Hematopoietic multipotent progenitor cell (in vitro differentiated cells): Measurements from ENCODE around the gene SFN. TPM values are rescaled to one million over a fixed set of nuclear protein-coding genes. Genes with fewer than 3 reads are reported as not detected.
"Not testable (repeated sequence)": the region's sequence is repeated elsewhere in the genome, so short reads cannot be mapped to it uniquely, and the experiment has no call there.

ENCODE experiments used
- DNase-seq, 3 donors: peaks; one replicate each; pipeline ENCODE4 v3.0.0-alpha.2; 2011 to 2015; ENCODE audit warnings: low read depth in 2 of 3, low spot score in 2 of 3
- total RNA-seq: library from RNA; depleted of rRNA; stranded (reverse); fragments of >200 nt; gene quantifications from one replicate; pipeline ENCODE4 v1.2.3, GENCODE V29; 2012

The SFN gene
- total RNA-seq = 0.54 TPM

DNA sequence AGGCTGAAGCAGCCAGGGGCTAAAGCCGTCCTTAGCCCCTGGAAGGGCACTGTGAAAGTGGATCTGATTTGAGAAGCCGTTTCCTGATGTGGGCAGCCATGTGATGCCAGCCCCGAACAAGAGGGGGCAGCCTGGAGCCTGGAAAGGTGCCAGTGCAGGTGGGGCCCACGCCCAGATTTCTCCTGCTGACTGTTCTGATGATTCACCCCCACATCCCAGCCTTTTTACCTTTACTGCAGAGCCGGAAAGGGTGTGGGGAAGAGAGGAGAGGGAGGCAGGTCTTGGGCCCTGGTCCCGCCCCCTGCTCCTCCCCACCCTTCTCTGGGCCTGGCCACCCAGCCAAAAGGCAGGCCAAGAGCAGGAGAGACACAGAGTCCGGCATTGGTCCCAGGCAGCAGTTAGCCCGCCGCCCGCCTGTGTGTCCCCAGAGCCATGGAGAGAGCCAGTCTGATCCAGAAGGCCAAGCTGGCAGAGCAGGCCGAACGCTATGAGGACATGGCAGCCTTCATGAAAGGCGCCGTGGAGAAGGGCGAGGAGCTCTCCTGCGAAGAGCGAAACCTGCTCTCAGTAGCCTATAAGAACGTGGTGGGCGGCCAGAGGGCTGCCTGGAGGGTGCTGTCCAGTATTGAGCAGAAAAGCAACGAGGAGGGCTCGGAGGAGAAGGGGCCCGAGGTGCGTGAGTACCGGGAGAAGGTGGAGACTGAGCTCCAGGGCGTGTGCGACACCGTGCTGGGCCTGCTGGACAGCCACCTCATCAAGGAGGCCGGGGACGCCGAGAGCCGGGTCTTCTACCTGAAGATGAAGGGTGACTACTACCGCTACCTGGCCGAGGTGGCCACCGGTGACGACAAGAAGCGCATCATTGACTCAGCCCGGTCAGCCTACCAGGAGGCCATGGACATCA is at the start of gene SFN:
TSS of gene SFN (plus strand) at position 369 of the 904 bp plus-strand sequence. CDS start at position 433, 64 bp downstream.
- DNase-seq = peak in 1 of 3 donors; percentile 19

- DNase-seq = no peak
These were observed 48.6 kb upstream of the SFN start for GRCh38 chr1:26814377-26814776.

DNA sequence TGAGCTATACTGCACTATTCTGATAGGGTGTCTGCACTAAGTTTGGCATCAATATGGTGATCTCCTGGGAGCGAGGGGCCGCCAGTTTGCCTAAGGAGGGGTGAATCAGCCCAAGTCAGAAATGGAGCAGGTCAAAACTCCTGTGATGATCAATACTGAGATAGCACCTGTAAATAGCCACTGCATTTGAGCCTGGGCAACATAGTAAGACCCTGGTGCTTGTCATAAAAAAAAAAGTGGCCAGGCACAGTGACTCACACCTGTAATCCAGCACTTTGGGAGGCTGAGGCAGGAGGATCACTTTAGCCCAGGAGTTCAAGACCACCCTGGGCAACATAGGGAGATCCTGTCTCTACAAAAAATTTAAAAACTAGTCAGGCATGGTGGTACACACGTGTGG is 48.1 kb upstream of the SFN start:
- no peak for DNase-seq

DNA sequence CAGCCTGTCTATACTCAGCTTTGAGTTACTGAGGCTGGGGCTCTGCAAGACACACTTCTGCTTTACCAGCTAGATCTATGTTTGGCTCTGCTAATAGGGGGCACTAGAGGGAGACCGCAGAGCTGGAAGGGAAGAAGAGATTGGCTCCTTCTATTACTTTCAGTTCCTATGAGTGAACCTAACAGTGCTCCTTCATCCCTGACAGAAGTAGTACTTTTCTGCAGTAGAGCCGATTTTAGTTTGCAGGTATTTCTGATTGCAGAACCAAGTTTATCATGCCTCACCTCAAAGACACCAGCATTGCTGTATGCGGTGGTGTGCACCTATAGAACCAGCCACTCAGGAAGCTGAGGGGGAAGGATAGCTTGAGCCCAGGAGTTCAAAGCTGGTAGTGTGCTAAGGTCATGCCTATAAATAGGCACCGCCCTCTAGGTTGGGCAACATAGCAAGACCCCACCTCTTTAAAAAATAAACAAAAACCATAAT is 42.1 kb upstream of the SFN start:
- DNase-seq = peak in 2 of 3 donors; percentile 61 to 83

GRCh38 chr1:26822737-26823395 is 40.1 kb upstream of the SFN start:
- DNase-seq = no peak

- no peak for DNase-seq
These were observed 38.2 kb upstream of the SFN start for GRCh38 chr1:26824731-26825130.

DNA sequence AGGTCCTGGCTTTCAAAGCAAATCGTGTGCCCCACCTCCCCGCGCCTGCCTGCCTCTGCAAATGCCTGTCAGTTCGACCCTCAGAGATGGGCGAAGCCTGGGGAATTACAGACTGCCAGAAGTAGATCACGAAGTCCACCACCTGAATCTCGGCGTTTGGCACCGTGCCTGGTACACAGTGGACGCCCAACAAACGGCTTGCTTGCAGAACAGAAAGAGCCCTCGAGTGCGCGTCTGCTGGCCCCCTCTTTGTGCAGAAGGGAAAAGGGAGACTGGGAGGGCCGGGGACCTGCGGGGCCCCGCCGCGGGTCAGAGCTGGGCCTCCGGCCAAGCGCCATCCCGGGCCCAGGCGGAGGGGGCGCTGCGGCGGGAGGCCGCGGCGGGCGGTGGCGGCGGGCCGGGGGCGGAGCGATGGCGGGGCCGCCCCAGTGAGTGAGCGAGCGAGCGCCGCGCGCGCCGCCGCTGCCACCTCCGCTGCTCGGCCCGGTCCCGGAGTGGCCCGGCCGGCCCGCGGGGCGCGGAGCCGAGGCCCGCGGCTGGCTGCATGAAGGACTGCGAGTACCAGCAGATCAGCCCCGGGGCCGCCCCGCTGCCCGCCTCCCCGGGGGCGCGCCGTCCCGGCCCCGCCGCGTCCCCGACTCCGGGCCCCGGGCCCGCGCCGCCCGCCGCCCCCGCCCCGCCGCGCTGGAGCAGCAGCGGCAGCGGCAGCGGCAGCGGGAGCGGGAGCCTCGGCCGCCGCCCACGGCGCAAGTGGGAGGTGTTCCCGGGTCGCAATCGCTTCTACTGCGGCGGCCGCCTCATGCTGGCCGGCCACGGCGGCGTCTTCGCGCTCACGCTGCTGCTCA is 36.5 kb upstream of the SFN start, which contains the start of gene ZDHHC18:
TSS of gene ZDHHC18 (plus strand) at position 428 of the 845 bp plus-strand sequence. CDS start at position 545, 117 bp downstream.
- DNase-seq = peak; percentile 61 to 70 (median 69)

DNA sequence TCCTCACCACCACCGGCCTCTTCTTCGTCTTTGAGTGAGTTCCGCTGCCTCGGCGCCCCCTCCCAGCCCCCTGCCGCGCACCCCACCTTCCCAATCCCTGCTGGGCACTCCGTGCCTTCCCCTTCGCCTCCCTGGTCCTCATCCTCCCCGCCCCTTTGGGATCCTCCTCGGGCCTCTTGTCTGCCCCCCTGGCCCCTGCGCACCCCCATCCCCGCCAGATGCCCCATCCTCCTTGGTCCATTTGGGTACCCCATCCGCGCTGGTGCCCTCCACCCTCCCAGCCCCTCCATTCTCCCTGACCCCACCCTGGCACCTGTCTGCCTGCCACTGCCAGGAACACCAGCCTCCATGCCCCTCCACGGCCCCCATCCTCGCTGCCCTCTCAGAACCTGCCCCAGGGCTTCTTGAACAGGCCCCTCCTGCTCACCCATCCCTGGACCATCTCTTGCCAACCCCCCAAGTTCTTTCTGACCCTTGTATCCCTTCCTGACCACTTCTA is 35.8 kb upstream of the SFN start:
- no peak for DNase-seq

- no peak for DNase-seq
These were observed 35.3 kb upstream of the SFN start for GRCh38 chr1:26827663-26828062.

DNA sequence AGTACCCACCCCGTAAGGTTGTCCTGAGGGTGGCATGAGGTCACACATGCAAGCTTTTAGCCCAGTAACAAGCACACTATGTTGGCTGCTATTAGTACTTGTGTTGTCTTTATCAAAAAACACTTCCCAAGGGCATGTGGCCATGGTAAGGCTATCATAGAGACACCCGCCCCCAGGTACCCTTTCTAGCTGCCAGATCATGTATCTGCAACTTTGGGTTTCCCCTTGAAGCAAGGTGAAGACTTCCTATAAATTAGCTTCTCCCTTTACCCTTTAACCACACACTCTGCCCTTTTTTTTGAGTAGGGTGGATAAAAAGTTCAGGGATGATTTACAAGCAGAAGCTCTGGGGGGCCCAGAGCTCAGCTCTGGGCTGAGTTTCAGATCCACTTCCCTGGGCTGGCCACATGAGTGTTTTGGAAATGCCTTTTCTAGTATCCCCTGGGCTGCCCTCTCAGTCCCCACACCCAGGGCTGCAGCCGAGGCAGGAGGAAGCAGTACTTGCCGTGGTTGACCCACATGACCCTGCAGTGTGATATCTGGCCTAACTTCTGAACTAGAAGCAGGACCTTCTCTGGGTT is 34.4 kb upstream of the SFN start:
- peak in 1 of 3 donors; percentile 37 for DNase-seq

- DNase-seq = no peak
These were observed 33.6 kb upstream of the SFN start for GRCh38 chr1:26829184-26829911.

DNA sequence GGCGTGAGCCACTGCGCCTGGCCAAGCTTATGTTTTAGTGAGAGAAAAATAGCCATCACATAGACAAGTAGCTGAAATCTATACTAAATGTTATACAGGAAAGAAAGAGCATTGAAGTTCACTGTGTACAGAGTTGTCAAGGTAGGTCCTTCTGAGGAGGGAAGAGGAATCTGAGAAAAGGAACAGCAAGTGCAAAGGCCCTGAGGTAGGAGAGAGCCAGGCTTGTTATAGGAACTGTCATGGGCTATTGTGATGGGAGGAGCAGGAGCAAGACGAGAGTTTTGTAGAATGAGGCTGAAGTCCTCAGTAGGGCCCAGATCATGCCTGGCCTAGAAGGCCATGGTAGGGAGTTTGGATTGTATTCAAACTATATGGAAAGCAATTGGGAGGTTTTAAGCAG is 31.9 kb upstream of the SFN start:
- no peak for DNase-seq

GRCh38 chr1:26831546-26832248 is 31.3 kb upstream of the SFN start:
- DNase-seq = no peak

- no peak for DNase-seq
These were observed 30.5 kb upstream of the SFN start for GRCh38 chr1:26832249-26832960.

- DNase-seq = peak; percentile 79 to 97 (median 95)
These were observed 29.2 kb upstream of the SFN start for GRCh38 chr1:26833432-26834405.

DNA sequence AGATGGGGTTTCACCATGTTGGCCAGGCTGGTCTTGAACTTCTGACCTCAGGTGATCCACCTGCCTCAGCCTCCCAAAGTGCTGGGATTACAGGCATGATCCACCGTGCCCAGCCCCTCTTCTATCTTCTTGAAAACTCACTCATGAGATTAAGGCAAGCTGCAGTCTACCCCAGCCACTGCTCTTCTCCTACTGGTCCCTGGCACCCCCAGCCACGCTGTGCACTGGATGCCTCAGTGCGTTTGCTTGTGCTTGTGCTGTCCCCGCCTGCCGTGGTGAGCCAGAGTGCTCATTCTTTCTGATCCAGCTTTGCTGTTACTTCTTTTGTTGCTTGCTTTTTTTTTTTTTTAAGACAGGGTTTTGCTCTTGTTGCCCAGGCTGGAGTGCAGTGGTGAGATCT is 25.3 kb upstream of the SFN start:
- not testable (repeated sequence) for DNase-seq
